HepG2 (cell line): ENCODE data around the gene LAMB2. TPM values are rescaled to one million over a fixed set of nuclear protein-coding genes. Genes with fewer than 3 reads are reported as not detected.

Source experiments
- ATAC-seq: fragments of 200-7000 bp; cut with Tn5 transposase; 3 replicates; pipeline ENCODE4 v1.9.1; 2020; ENCODE audit warnings: mild to moderate bottlenecking, moderate library complexity
- BruUV-seq: library from RNA; stranded (reverse); fragments of 400-500 nt; replicated peaks from 2 replicates; lab custom pipeline; 2021; lab: Mats Ljungman, UMichigan
- CTCF ChIA-PET: fragments of 300-600 bp; formaldehyde crosslinking; extraction: SDS; loops from one replicate; lab custom pipeline; 2021; ENCODE audit warnings: low total read pairs, inconsistent platforms, low intra/inter-chr PET ratio; lab: Yijun Ruan, JAX
- POLR2A ChIA-PET: fragments of 350-600 bp; sonication (Branson Sonifier 250); formaldehyde crosslinking; loops from one replicate; lab custom pipeline; 2020; ENCODE audit warnings: antibody characterized with exemption, inconsistent platforms; lab: Yijun Ruan, JAX
- DNase-seq: peaks from one replicate; pipeline ENCODE4 v3.0.0-alpha.2; 2015; ENCODE audit warnings: low spot score
- FAIRE-seq: peaks from 3 replicates; lab custom pipeline; 2011; peaks lifted over from hg19 to GRCh38; lab: Jason Lieb, UNC
- H2AFZ ChIP-seq: one replicate; pipeline ENCODE4 v1.6.1; 2011; ENCODE audit warnings: low read length, inconsistent platforms
- H3K27ac ChIP-seq: fragments of 300-600 bp; 3 replicates; pipeline ENCODE4 v1.8.0; 2011; ENCODE audit warnings: mixed run types, mild to moderate bottlenecking, mixed read lengths, low read length, inconsistent platforms; ENCODE audit not compliant: insufficient read depth; ENCODE audit errors: extremely low read length
- H3K27me3 ChIP-seq, 2 experiments: fragments of 200-600 bp in 1 of 2; 2 replicates in 1 of 2; 3 replicates in 1 of 2; pipeline versions ENCODE4 v1.6.0 to v1.8.0; 2011; ENCODE audit warnings: low read length in 2 of 2, mild to moderate bottlenecking in 2 of 2, moderate library complexity in 2 of 2, inconsistent platforms in 1 of 2; ENCODE audit not compliant: insufficient read depth in 2 of 2, control insufficient read depth in 1 of 2
- H3K36me3 ChIP-seq, 2 experiments: fragments of 200-600 bp in 1 of 2; replicated peaks in 1 of 2; 2 replicates in 1 of 2; 3 replicates in 1 of 2; pipeline versions ENCODE4 v1.5.1 to v1.8.0; 2011; ENCODE audit warnings: low read length in 2 of 2, inconsistent platforms in 1 of 2; ENCODE audit not compliant: insufficient read depth in 2 of 2, control insufficient read depth in 1 of 2
- H3K4me1 ChIP-seq: 2 replicates; pipeline ENCODE4 v1.5.1; 2012; ENCODE audit warnings: low read length, inconsistent platforms; ENCODE audit not compliant: insufficient read depth
- H3K4me2 ChIP-seq: 2 replicates; pipeline ENCODE4 v1.6.0; 2011; ENCODE audit warnings: low read depth, low read length, inconsistent platforms
- H3K4me3 ChIP-seq, 3 experiments: fragments of 200-600 bp in 1 of 3; sonication (generic), shearing (Covaris generic) in 1 of 3; replicated peaks in 1 of 3; 2 replicates each; pipeline ENCODE4 v1.5.1; 2011 to 2016; ENCODE audit warnings: low read length in 3 of 3, inconsistent platforms in 2 of 3, low read depth in 2 of 3, mild to moderate bottlenecking in 2 of 3, control low read depth in 1 of 3, mixed read lengths in 1 of 3; ENCODE audit not compliant: insufficient read depth in 1 of 3
- H3K79me2 ChIP-seq: one replicate; pipeline ENCODE4 v1.6.1; 2011; ENCODE audit warnings: low read length, inconsistent platforms; ENCODE audit not compliant: insufficient read depth
- H3K9ac ChIP-seq: 2 replicates; pipeline ENCODE4 v1.6.0; 2011; ENCODE audit warnings: mild to moderate bottlenecking, low read depth, low read length, inconsistent platforms; ENCODE audit not compliant: insufficient read depth
- H3K9me3 ChIP-seq: 2 replicates; pipeline ENCODE4 v1.5.1; 2012; ENCODE audit warnings: mild to moderate bottlenecking, low read length
- H4K20me1 ChIP-seq: 2 replicates; pipeline ENCODE4 v1.6.0; 2011; ENCODE audit warnings: inconsistent platforms, mild to moderate bottlenecking, low read length, moderate library complexity; ENCODE audit not compliant: insufficient read depth
- EED ChIP-seq: sonication (generic); formaldehyde crosslinking; IDR thresholded peaks from 2 replicates; pipeline ENCODE4 v1.5.0; 2020; ENCODE audit warnings: mild to moderate bottlenecking, missing genetic modification reagents
- FUBP1 ChIP-seq: sonication (generic); formaldehyde crosslinking; IDR thresholded peaks from 2 replicates; pipeline ENCODE4 v1.5.1; 2020; ENCODE audit warnings: missing genetic modification reagents, mild to moderate bottlenecking, borderline replicate concordance
- GLI4 ChIP-seq: sonication (generic); formaldehyde crosslinking; IDR thresholded peaks from 2 replicates; pipeline ENCODE4 v1.5.1; 2020; ENCODE audit warnings: missing genetic modification reagents, mild to moderate bottlenecking, moderate library complexity, borderline replicate concordance
- LBX2 ChIP-seq: sonication (generic); formaldehyde crosslinking; IDR thresholded peaks from 2 replicates; pipeline ENCODE4 v1.5.0; 2020; ENCODE audit warnings: missing genetic modification reagents, mild to moderate bottlenecking, borderline replicate concordance
- NFATC3 ChIP-seq: sonication (generic); formaldehyde crosslinking; IDR thresholded peaks from 2 replicates; pipeline ENCODE4 v1.5.1; 2020; ENCODE audit warnings: mild to moderate bottlenecking, missing genetic modification reagents
- POLR2G ChIP-seq: fragments of 200-400 bp; formaldehyde crosslinking; IDR thresholded peaks from 2 replicates; pipeline ENCODE4 v1.6.1; 2018; ENCODE audit warnings: mild to moderate bottlenecking, low read depth, low read length, moderate library complexity
- SAP130 ChIP-seq: IDR thresholded peaks from 2 replicates; pipeline ENCODE4 v1.6.1; 2016; ENCODE audit warnings: low read depth
- SMAD9 ChIP-seq: sonication (generic); formaldehyde crosslinking; IDR thresholded peaks from 2 replicates; pipeline ENCODE4 v1.5.1; 2020; ENCODE audit warnings: mild to moderate bottlenecking, missing genetic modification reagents
- SMYD3 ChIP-seq: sonication (generic); formaldehyde crosslinking; IDR thresholded peaks from 2 replicates; pipeline ENCODE4 v1.8.1; 2023; ENCODE audit warnings: mild to moderate bottlenecking, missing genetic modification reagents
- SNRNP70 ChIP-seq: fragments of 200-400 bp; formaldehyde crosslinking; IDR thresholded peaks from 2 replicates; pipeline ENCODE4 v1.6.1; 2017; ENCODE audit warnings: mild to moderate bottlenecking, low read depth, low read length, moderate library complexity
- SP4 ChIP-seq: sonication (generic); formaldehyde crosslinking; IDR thresholded peaks from 2 replicates; pipeline ENCODE4 v1.8.1; 2023; ENCODE audit warnings: mild to moderate bottlenecking, missing genetic modification reagents
- SP5 ChIP-seq: IDR thresholded peaks from 2 replicates; pipeline ENCODE4 v1.6.1; 2016; ENCODE audit warnings: low read depth, borderline replicate concordance
- THAP11 ChIP-seq: IDR thresholded peaks from 2 replicates; pipeline ENCODE4 v1.6.1; 2016; ENCODE audit warnings: missing biosample characterization, missing genetic modification reagents
- ZBTB1 ChIP-seq: sonication (generic); formaldehyde crosslinking; IDR thresholded peaks from 2 replicates; pipeline ENCODE4 v1.4.0; 2020; ENCODE audit warnings: missing genetic modification reagents, borderline replicate concordance
- ZMYM2 ChIP-seq: sonication (generic); formaldehyde crosslinking; IDR thresholded peaks from 2 replicates; pipeline ENCODE4 v1.8.0; 2022; ENCODE audit warnings: mild to moderate bottlenecking, missing genetic modification reagents
- ZNF382 ChIP-seq: sonication (generic); formaldehyde crosslinking; IDR thresholded peaks from 2 replicates; pipeline ENCODE4 v1.5.0; 2020; ENCODE audit warnings: missing genetic modification reagents, mild to moderate bottlenecking, borderline replicate concordance
- ZNF44 ChIP-seq: sonication (generic); formaldehyde crosslinking; IDR thresholded peaks from 2 replicates; pipeline ENCODE4 v1.5.1; 2020; ENCODE audit warnings: mild to moderate bottlenecking, missing genetic modification reagents
- ZNF552 ChIP-seq: sonication (generic); formaldehyde crosslinking; IDR thresholded peaks from 2 replicates; pipeline ENCODE4 v1.9.0; 2022; ENCODE audit warnings: missing genetic modification reagents, mild to moderate bottlenecking, borderline replicate concordance
- ZNF772 ChIP-seq: sonication (generic); formaldehyde crosslinking; IDR thresholded peaks from 2 replicates; pipeline ENCODE4 v1.5.0; 2020; ENCODE audit warnings: mild to moderate bottlenecking, missing genetic modification reagents
- ZNF782 ChIP-seq: sonication (generic); formaldehyde crosslinking; IDR thresholded peaks from 2 replicates; pipeline ENCODE4 v1.4.0; 2020; ENCODE audit warnings: missing genetic modification reagents, mild to moderate bottlenecking, borderline replicate concordance
- ZNF788 ChIP-seq: sonication (generic); formaldehyde crosslinking; IDR thresholded peaks from 2 replicates; pipeline ENCODE4 v1.5.0; 2020; ENCODE audit warnings: mild to moderate bottlenecking, missing genetic modification reagents, borderline replicate concordance
- ZSCAN29 ChIP-seq: sonication (generic); formaldehyde crosslinking; conservative IDR thresholded peaks from 2 replicates; pipeline ENCODE4 v1.4.0; 2020; ENCODE audit warnings: mild to moderate bottlenecking, missing genetic modification reagents
- WGBS: methylation state at CpG from one replicate; pipeline ENCODE4 v1.1.6; 2017; ENCODE audit warnings: low lambda C conversion rate; 5-methylcytosine and 5-hydroxymethylcytosine counted together
- in situ Hi-C: cut with HindIII; loops from 2 replicates; pipeline ENCODE4 v1.10.0; 2017; ENCODE audit warnings: low pct_unique_long_range_greater_than_20kb; ENCODE audit not compliant: extremely low pct_ligation_motif_present
- intact Hi-C: fragments of 100-400 bp; cut with micrococcal nuclease; formaldehyde crosslinking; loops from one replicate; pipeline ENCODE4 v1.10.0; 2022; ENCODE audit not compliant: unreplicated experiment
- polyA plus RNA-seq, 8 experiments: library from polyadenylated mRNA; depleted of rRNA in 3 of 8; stranded (reverse) in 7 of 8; unstranded in 1 of 8; fragments of >200 nt; fragmentation: Illumina TruSeq in 4 of 8; extraction: Trizol in 4 of 8; gene quantifications; 2 replicates each; pipeline versions ENCODE4 v1.2.1 to v1.2.3, GENCODE V29; 2011 to 2016; ENCODE audit warnings: low read depth in 4 of 8, missing spikeins in 1 of 8, mixed read lengths in 1 of 8; ENCODE audit not compliant: insufficient read depth in 1 of 8
- total RNA-seq, 5 experiments: library from RNA; depleted of rRNA; stranded (reverse); fragments of >200 nt; fragmentation: Illumina TruSeq; extraction: Trizol; gene quantifications; 2 replicates each; pipeline ENCODE4 v1.2.3, GENCODE V29; 2016; ENCODE audit warnings: low read depth in 1 of 5
- TF ChIP-seq, protein P1 (sequence below): sonication (generic); formaldehyde crosslinking; IDR thresholded peaks from 2 replicates; pipeline ENCODE4 v1.5.1; 2020; ENCODE audit warnings: mild to moderate bottlenecking, missing genetic modification reagents, moderate library complexity

Gene LAMB2
- total and polyA plus RNA-seq, 2 of the 13 experiments (the other 11 are each of a cell fraction or from before 2014, with no cell fraction given) = 208 to 443 TPM

- peaks cover 5 to 10% of the 10 kb centered on the region in 2 experiments; a peak in 2 of 5 replicates for H3K36me3 ChIP-seq
- H3K4me3 ChIP-seq = peak overlapping the region; percentile 72 to 78 (median 77)
- ChIA-PET POLR2A (interaction anchor here (0.9 to 8.5 kb wide), 16 partner anchors 8 to 392 kb away, joined by 3 to 110 read pairs (median 6); partner anchors contain the start of genes GPX1, IMPDH2, KLHDC8B and NDUFAF3), CTCF (no interaction called here)
- no peak for DNase-seq
- FAIRE-seq = no peak
- H3K9me3 ChIP-seq = no peaks in the 10 kb centered on the region
- H3K27me3 ChIP-seq = no peaks in the 10 kb centered on the region
- peak overlapping the region; percentile 80 for H3K27ac ChIP-seq
- TF ChIP-seq LBX2 (CRISPR knock-in tag) (no peak), ZNF772 (CRISPR knock-in tag) (0 out of 2 replicates have a peak, but pooled peaks have one; percentile 28), ZMYM2 (CRISPR knock-in tag) (no peak), SMAD9 (peak; percentile 39; the same call in 1 of the 2 replicates), POLR2G (no peak), NFATC3 (CRISPR knock-in tag) (0 out of 2 replicates have a peak, but pooled peaks have one; percentile 41), ZNF782 (CRISPR knock-in tag) (no peak), FUBP1 (CRISPR knock-in tag) (no peak), SMYD3 (no peak), SP5 (CRISPR knock-in tag) (no peak), SAP130 (CRISPR knock-in tag) (no peak), ZNF788 (peak; percentile 61; the same call in 1 of the 2 replicates), GLI4 (0 out of 2 replicates have a peak, but pooled peaks have one; percentile 41), ZNF44 (no peak), EED (CRISPR knock-in tag) (0 out of 2 replicates have a peak, but pooled peaks have one; percentile 30), SP4 (CRISPR knock-in tag) (no peak), SNRNP70 (no peak), ZBTB1 (CRISPR knock-in tag) (no peak), THAP11 (no peak), ZSCAN29 (no peak), ZNF552 (CRISPR knock-in tag) (no peak), ZNF382 (CRISPR knock-in tag) (no peak)
- TF ChIP-seq, protein P1, sequence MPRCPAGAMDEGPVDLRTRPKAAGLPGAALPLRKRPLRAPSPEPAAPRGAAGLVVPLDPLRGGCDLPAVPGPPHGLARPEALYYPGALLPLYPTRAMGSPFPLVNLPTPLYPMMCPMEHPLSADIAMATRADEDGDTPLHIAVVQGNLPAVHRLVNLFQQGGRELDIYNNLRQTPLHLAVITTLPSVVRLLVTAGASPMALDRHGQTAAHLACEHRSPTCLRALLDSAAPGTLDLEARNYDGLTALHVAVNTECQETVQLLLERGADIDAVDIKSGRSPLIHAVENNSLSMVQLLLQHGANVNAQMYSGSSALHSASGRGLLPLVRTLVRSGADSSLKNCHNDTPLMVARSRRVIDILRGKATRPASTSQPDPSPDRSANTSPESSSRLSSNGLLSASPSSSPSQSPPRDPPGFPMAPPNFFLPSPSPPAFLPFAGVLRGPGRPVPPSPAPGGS (CRISPR knock-in tag) = peak; percentile 39; the same call in 1 of the 2 replicates
- H3K4me1 ChIP-seq = peaks cover 39% of the 10 kb centered on the region
- BruUV-seq = no TSS peak
- H3K4me2 ChIP-seq = peak overlapping the region; percentile 97
- H3K79me2 ChIP-seq = peaks cover 15% of the 10 kb centered on the region
- H3K9ac ChIP-seq = peak overlapping the region; percentile 75
- no peak for ATAC-seq
- intact Hi-C loops (loop anchor here (5.0 kb wide), 1 partner anchor 40 kb away; the partner anchor contains the start of gene QRICH1), in situ Hi-C loops (no loop called here)
- no peaks in the 10 kb centered on the region for H4K20me1 ChIP-seq
- H2AFZ ChIP-seq = no peak overlapping the region
- 25% methylated on average over 5 of the region's 9 CpGs for WGBS
Observed at GRCh38 chr3:49132073-49132436, 795 bp downstream of the LAMB2 start.
